T follicular helper cell (primary cell): ENCODE data around the gene TARS3.

Experiments
- DNase-seq: peaks from one replicate; pipeline ENCODE4 v3.0.0-alpha.2; 2020; ENCODE audit warnings: low read depth

Gene TARS3

DNA sequence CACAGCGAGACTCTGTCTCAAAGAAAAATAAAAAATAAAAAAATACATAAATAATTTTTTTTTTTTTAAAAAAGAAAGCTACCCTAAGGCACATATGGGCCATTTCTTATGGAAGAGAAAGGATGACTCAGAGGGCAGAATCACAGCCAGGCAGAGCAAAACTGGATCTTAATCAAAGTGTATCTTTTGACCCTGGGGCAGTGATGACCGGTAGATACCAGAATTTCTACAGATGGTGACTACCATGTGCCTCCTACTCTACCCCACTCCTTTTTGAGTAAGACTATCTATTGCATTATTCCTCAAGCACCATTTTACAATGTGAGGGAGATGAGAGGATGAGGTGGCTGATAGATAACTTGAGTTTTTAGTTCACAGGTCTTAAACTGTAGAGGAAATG, 26.0 kb downstream of the TARS3 start:
- no peak for DNase-seq

- DNase-seq, result no peak
These were observed 26.8 kb downstream of the TARS3 start for GRCh38 chr15:101697488-101697887.

DNA sequence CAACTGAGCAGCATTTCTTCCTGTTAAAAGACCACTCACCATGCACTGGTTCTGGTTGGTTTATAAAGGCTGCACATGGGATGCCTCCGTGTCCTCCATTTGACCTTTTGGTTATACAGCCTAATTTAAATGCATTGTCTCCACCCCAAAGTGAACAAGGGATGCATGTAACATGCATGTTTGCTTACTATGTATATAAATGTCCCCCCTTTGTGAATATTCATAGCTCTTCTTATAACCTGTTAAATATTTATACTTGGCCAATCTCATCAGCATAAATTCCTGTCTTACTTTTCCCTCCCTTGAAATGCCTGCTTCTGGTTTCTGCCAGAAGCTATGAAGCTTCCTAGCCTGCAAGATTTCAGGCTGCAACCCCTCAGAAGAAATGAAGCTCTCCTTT, 27.4 kb downstream of the TARS3 start:
- DNase-seq, result no peak

DNA sequence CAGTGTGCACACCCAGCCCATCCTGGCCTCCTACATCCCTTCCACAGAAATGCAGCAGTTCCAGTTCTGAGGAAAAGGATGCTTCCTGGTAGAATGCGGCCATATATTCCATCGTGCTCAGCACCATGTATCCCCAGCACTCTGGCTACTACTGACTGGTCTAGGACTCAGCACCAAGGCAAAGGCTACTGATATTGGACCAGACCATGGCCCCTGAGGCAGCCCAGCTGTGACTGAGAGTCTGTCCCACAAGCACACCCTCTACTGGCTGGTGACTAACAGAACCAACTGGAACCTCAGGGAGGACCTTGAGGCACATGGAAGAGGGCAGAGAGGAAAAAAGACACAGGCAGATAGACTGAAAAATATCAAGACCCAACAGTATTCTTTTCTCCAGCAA, 30.0 kb downstream of the TARS3 start:
- DNase-seq, result no peak

- DNase-seq, result no peak
These were observed 31.3 kb downstream of the TARS3 start for GRCh38 chr15:101692801-101693598.

DNA sequence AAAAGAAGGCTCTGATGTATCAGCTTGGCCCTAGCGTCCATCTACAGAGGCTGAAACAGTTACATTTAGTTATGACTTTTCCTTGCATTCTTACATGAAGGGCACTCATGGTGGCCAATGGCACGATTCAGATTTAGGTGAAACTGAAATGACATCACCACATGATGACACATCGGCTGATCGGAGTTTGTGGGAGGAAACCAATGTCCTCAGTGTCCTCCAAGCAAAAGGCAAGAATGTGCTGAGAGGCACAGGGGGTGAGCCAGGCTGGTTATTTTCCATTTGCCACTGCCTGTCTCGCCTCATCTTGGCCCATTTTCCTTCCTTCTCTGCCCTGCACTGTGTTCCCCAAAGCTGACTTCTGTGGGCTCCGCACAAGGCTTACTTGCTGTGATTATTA, 34.4 kb downstream of the TARS3 start:
- no peak for DNase-seq

- no peak for DNase-seq
These were observed 37.6 kb downstream of the TARS3 start for GRCh38 chr15:101686718-101687117.

DNA sequence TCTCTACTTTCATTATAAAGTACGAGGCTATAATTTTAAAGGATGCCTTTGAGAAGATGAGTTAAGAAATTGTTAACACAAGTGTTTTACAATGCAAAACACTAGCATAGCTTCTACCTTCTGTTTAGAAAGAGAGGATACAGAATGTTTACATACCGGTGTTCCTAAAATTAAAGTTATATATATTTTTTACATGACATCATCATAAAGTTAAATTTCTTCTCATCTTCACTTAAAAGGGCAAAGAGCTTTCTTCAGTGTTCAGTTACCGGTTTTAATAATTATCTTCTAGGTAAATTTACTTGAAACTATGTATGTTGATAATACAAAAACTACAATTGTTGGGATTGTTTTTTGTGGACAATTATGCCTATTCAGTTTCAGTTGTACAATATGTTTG, 39.4 kb downstream of the TARS3 start:
- no peak for DNase-seq

DNA sequence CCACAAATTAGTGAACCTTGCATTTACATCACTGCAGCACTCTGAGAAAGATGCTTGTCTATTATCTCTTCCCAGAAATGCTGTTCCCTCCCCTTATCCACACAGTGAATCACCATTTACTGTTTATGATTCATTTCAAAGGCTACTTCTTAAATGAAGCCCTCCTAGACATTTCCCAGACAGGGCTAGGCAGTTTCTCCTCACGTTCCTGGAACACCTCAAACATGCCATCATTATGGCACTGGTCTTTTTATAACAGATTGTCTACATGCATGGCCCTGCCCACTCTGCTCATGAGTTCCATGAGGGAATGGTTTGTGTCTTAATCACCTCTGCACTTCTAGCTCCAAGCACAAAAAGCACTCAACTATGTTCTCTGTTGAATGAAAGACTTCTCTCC, 39.9 kb downstream of the TARS3 start:
- no peak for DNase-seq

- no peak for DNase-seq
These were observed 44.5 kb downstream of the TARS3 start for GRCh38 chr15:101679806-101680205.

DNA sequence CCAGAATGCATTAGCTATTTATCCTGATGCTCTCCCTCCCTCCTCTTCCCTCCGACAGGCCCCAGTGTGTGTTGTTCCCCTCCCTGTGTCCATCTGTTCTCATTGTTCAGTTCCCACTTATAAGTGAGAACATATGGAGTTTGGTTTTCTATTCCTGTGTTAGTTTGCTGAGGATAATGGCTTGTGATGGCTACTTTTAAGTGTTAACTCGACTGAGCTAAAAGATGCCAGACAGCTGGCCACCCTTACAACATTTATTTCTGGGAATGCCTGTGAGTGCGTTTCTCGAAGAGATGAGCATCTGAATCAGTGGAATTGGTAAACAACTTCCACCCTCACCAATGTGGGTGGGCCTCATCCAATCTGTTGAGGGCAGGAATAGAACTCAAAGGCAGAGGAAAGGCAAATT, 47.3 kb downstream of the TARS3 start:
- DNase-seq, result no peak

- DNase-seq, result no peak
These were observed 48.3 kb downstream of the TARS3 start for GRCh38 chr15:101675796-101676582.

- no peak for DNase-seq
These were observed 49.3 kb downstream of the TARS3 start for GRCh38 chr15:101675015-101675414.

DNA sequence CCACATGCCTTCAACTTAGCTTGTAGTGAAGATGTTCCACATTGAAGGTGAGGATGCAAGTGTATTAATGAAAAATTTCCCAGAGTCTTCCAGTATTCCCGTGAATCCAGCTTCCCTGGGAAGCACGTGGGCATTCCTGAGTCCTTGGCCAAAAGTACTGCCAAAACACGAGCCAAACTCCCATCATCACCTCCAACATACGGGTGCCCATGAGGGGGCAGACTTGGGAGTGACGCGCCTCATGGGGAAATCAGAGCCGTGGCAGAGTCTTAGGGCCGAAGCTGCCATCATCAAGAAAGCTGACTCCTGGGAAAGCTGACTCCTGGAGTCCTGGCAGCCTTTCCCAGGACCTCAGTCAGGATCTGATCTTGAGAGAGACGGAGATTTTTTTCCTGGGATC, 52.0 kb downstream of the TARS3 start:
- no peak for DNase-seq

GRCh38 chr15:101669744-101670143, 54.5 kb downstream of the TARS3 start:
- no peak for DNase-seq

- no peak for DNase-seq
These were observed 56.4 kb downstream of the TARS3 start for GRCh38 chr15:101667881-101668280.

DNA sequence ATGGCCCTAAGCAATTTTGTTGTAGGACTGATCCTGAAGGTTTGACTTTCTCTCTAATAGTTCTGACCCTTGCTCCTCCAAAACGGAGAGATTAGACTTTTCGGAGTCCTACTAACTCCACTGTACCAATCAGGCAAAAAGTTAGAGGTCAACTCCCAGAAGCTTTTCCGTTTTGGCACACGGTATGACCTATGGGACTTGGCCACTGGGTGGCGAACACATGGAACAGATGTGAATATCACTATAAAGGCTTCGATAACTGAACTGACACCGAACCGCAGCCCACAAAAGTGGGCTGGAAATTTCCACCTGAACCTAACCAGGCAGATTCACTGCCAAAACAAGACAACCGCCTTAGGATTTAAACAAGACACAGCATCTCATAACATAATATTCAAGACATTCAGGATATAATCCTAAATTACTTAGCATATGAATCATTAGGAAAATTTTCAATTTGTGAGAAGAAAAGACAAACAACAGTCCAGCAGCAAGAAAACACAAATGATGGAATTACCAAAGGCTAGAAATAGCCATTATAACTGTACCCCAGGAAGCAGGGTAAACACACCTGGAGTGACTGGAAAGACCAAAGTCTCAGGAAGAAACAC, 59.9 kb downstream of the TARS3 start:
- DNase-seq, result no peak

DNA sequence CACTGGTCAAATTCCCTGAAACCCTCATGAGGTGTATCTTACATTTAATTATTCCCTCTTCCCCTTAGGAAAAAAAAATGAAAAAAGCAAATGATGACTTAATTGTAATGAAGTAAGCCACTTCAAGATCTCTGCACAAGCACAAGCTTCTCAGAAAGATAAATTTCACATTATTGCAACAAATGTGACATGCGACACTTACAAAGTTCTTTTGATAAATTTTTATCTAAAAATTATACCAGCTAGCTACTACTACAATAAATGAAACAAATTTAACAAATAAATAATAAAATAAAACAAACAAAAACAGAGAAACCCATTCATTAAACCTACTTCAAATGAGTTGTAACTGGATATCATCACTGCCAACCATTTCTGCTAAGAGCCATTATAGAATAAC, 62.1 kb downstream of the TARS3 start:
- DNase-seq, result no peak

DNA sequence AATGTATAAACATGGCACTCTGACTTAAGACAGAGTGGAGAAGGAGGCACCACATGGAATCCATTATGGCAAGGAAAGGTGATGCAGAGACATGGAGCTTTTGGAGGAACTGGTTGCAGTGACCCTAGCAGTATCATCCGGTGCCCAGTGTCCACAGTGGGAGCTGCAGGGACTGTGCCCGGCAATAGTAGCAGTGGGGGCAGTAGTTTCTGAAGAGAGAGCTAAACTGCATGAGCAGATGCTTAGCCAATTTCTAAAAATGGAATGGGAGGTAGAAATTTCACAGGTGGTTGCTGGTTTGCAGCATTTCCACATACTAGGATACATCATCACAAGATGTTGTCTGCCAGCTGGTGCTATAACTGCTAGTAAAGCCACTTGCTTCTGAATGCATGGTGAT, 64.3 kb downstream of the TARS3 start:
- no peak for DNase-seq

DNA sequence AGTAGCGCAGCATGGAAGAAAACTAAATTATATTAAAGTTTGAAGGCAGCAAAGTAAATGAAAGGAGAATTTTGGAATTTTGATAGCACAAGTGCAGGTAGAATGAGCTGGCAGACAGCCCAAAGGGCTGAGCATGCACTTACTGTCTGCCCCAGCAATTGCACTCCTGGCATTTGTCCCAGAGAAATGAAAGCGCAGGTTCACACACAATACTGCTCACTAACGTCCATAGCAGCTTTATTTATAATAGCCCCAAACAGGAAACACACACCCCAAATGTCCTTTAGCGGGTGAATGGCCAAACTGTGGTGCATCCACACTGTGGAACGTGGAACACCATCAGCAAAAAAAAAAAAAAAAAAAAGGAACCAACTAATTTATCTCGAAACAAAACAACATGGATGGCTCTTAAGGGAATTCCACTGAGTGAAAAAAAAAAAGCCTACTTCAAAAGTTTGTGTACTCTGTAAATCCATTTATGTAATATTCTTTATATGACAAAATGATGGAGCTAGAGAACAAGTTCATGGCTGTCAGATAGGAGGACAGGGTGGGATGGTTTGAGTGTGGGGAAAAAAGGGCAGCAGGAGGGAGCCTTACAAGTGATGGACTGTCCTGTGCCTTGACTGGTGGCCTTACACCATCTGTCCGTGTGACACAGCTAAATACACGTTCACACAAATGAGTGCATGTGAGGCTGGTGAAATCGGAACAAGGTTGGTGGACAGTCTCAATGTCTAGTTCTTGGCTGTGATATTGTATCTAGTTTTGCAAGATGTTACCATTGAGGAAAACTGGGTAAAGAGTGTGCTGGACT, 66.1 kb downstream of the TARS3 start:
- no peak for DNase-seq

GRCh38 chr15:101657171-101657570, 67.1 kb downstream of the TARS3 start:
- DNase-seq, result no peak
